ENCODE measurements around the gene MRS2.
"Not testable (repeated sequence)": the region's sequence is repeated elsewhere in the genome, so short reads cannot be mapped to it uniquely, and the experiment has no call there.

Gene MRS2

GRCh38 chr6:24414531-24414930 lies 11.8 kb downstream of the MRS2 start:
- H3K27me3 ChIP-seq (ENCODE audit: control insufficient read depth, insufficient read depth, low read length); H3K4me1 ChIP-seq (ENCODE audit: control insufficient read depth, low read depth, low read length); H3K9me3 ChIP-seq (ENCODE audit: control insufficient read depth, low read depth, low read length); H3K9ac ChIP-seq (ENCODE audit: low read length); H3K27ac ChIP-seq (ENCODE audit: low read length); H3K4me3 ChIP-seq (ENCODE audit: low read length): not testable (repeated sequence)
- peaks cover 84% of the 10 kb centered on the region for H3K36me3 ChIP-seq (ENCODE audit: control insufficient read depth, low read depth, low read length)

GRCh38 chr6:24415753-24416152 lies 13.0 kb downstream of the MRS2 start:
- peaks cover 84% of the 10 kb centered on the region for H3K36me3 ChIP-seq (ENCODE audit: control insufficient read depth, low read depth, low read length)
- H3K27ac ChIP-seq (ENCODE audit: low read length) = no peak overlapping the region
- no peak overlapping the region for H3K9ac ChIP-seq (ENCODE audit: low read length)
- H3K9me3 ChIP-seq (ENCODE audit: control insufficient read depth, low read depth, low read length) = no peaks in the 10 kb centered on the region
- H3K4me3 ChIP-seq (ENCODE audit: low read length) = no peak overlapping the region
- no peaks in the 10 kb centered on the region for H3K27me3 ChIP-seq (ENCODE audit: control insufficient read depth, insufficient read depth, low read length)
- no peaks in the 10 kb centered on the region for H3K4me1 ChIP-seq (ENCODE audit: control insufficient read depth, low read depth, low read length)

- H3K4me3 ChIP-seq (ENCODE audit: low read length) = no peak overlapping the region
- H3K4me1 ChIP-seq (ENCODE audit: control insufficient read depth, low read depth, low read length) = no peaks in the 10 kb centered on the region
- no peak overlapping the region for H3K9ac ChIP-seq (ENCODE audit: low read length)
- H3K36me3 ChIP-seq (ENCODE audit: control insufficient read depth, low read depth, low read length) = peaks cover 98% of the 10 kb centered on the region
- H3K27me3 ChIP-seq (ENCODE audit: control insufficient read depth, insufficient read depth, low read length) = no peaks in the 10 kb centered on the region
- H3K27ac ChIP-seq (ENCODE audit: low read length) = no peak overlapping the region
- no peaks in the 10 kb centered on the region for H3K9me3 ChIP-seq (ENCODE audit: control insufficient read depth, low read depth, low read length)
Observed at GRCh38 chr6:24419526-24419925, 16.8 kb downstream of the MRS2 start.

GRCh38 chr6:24425091-24425490 lies 22.4 kb downstream of the MRS2 start:
- H3K9me3 ChIP-seq (ENCODE audit: control insufficient read depth, low read depth, low read length) = no peaks in the 10 kb centered on the region
- no peaks in the 10 kb centered on the region for H3K27me3 ChIP-seq (ENCODE audit: control insufficient read depth, insufficient read depth, low read length)
- peaks cover 69% of the 10 kb centered on the region for H3K36me3 ChIP-seq (ENCODE audit: control insufficient read depth, low read depth, low read length)
- H3K27ac ChIP-seq (ENCODE audit: low read length) = no peak overlapping the region
- H3K9ac ChIP-seq (ENCODE audit: low read length) = no peak overlapping the region
- H3K4me1 ChIP-seq (ENCODE audit: control insufficient read depth, low read depth, low read length) = no peaks in the 10 kb centered on the region
- H3K4me3 ChIP-seq (ENCODE audit: low read length) = no peak overlapping the region

- Histone ChIP-seq H3K9me3 (ENCODE audit: control insufficient read depth, low read depth, low read length) (no peaks in the 10 kb centered on the region), H3K27me3 (ENCODE audit: control insufficient read depth, insufficient read depth, low read length) (no peaks in the 10 kb centered on the region), H3K4me3 (ENCODE audit: low read length) (no peak overlapping the region), H3K27ac (ENCODE audit: low read length) (no peak overlapping the region), H3K4me1 (ENCODE audit: control insufficient read depth, low read depth, low read length) (no peaks in the 10 kb centered on the region), H3K9ac (ENCODE audit: low read length) (no peak overlapping the region), H3K36me3 (ENCODE audit: control insufficient read depth, low read depth, low read length) (peaks cover 55% of the 10 kb centered on the region)
Observed at GRCh38 chr6:24426729-24427446, 24.2 kb downstream of the MRS2 start.

- Histone ChIP-seq H3K9ac (ENCODE audit: low read length) (no peak overlapping the region), H3K27ac (ENCODE audit: low read length) (no peak overlapping the region), H3K4me3 (ENCODE audit: low read length) (no peak overlapping the region), H3K27me3 (ENCODE audit: control insufficient read depth, insufficient read depth, low read length) (no peaks in the 10 kb centered on the region), H3K4me1 (ENCODE audit: control insufficient read depth, low read depth, low read length) (no peaks in the 10 kb centered on the region), H3K36me3 (ENCODE audit: control insufficient read depth, low read depth, low read length) (peaks cover 38% of the 10 kb centered on the region), H3K9me3 (ENCODE audit: control insufficient read depth, low read depth, low read length) (no peaks in the 10 kb centered on the region)
Observed at GRCh38 chr6:24428615-24429014, 25.9 kb downstream of the MRS2 start.

- Histone ChIP-seq H3K9ac (ENCODE audit: low read length) (no peak overlapping the region), H3K27ac (ENCODE audit: low read length) (no peak overlapping the region), H3K9me3 (ENCODE audit: control insufficient read depth, low read depth, low read length) (no peaks in the 10 kb centered on the region), H3K4me3 (ENCODE audit: low read length) (no peak overlapping the region), H3K27me3 (ENCODE audit: control insufficient read depth, insufficient read depth, low read length) (no peaks in the 10 kb centered on the region), H3K36me3 (ENCODE audit: control insufficient read depth, low read depth, low read length) (peaks cover 33% of the 10 kb centered on the region), H3K4me1 (ENCODE audit: control insufficient read depth, low read depth, low read length) (no peaks in the 10 kb centered on the region)
Observed at GRCh38 chr6:24429146-24429545, 26.4 kb downstream of the MRS2 start.

GRCh38 chr6:24430086-24430485 lies 27.4 kb downstream of the MRS2 start:
- Histone ChIP-seq H3K9me3 (ENCODE audit: control insufficient read depth, low read depth, low read length) (no peaks in the 10 kb centered on the region), H3K27me3 (ENCODE audit: control insufficient read depth, insufficient read depth, low read length) (no peaks in the 10 kb centered on the region), H3K36me3 (ENCODE audit: control insufficient read depth, low read depth, low read length) (peaks cover 23% of the 10 kb centered on the region), H3K9ac (ENCODE audit: low read length) (no peak overlapping the region), H3K4me3 (ENCODE audit: low read length) (no peak overlapping the region), H3K4me1 (ENCODE audit: control insufficient read depth, low read depth, low read length) (no peaks in the 10 kb centered on the region), H3K27ac (ENCODE audit: low read length) (no peak overlapping the region)

- Histone ChIP-seq H3K27me3 (ENCODE audit: control insufficient read depth, insufficient read depth, low read length) (no peaks in the 10 kb centered on the region), H3K4me1 (ENCODE audit: control insufficient read depth, low read depth, low read length) (no peaks in the 10 kb centered on the region), H3K9ac (ENCODE audit: low read length) (no peak overlapping the region), H3K4me3 (ENCODE audit: low read length) (no peak overlapping the region), H3K27ac (ENCODE audit: low read length) (no peak overlapping the region), H3K36me3 (ENCODE audit: control insufficient read depth, low read depth, low read length) (peaks cover 14% of the 10 kb centered on the region), H3K9me3 (ENCODE audit: control insufficient read depth, low read depth, low read length) (no peaks in the 10 kb centered on the region)
Observed at GRCh38 chr6:24431045-24431451, 28.3 kb downstream of the MRS2 start.

GRCh38 chr6:24432611-24433010 lies 29.9 kb downstream of the MRS2 start:
- Histone ChIP-seq H3K9ac (ENCODE audit: low read length) (no peak overlapping the region), H3K27me3 (ENCODE audit: control insufficient read depth, insufficient read depth, low read length) (no peaks in the 10 kb centered on the region), H3K36me3 (ENCODE audit: control insufficient read depth, low read depth, low read length) (peaks cover 4% of the 10 kb centered on the region), H3K27ac (ENCODE audit: low read length) (no peak overlapping the region), H3K9me3 (ENCODE audit: control insufficient read depth, low read depth, low read length) (no peaks in the 10 kb centered on the region), H3K4me3 (ENCODE audit: low read length) (no peak overlapping the region), H3K4me1 (ENCODE audit: control insufficient read depth, low read depth, low read length) (no peaks in the 10 kb centered on the region)

GRCh38 chr6:24436979-24437378 lies 34.2 kb downstream of the MRS2 start:
- no peaks in the 10 kb centered on the region for H3K36me3 ChIP-seq (ENCODE audit: control insufficient read depth, low read depth, low read length)
- no peaks in the 10 kb centered on the region for H3K27me3 ChIP-seq (ENCODE audit: control insufficient read depth, insufficient read depth, low read length)
- H3K4me3 ChIP-seq (ENCODE audit: low read length) = no peak overlapping the region
- H3K9me3 ChIP-seq (ENCODE audit: control insufficient read depth, low read depth, low read length) = no peaks in the 10 kb centered on the region
- no peak overlapping the region for H3K9ac ChIP-seq (ENCODE audit: low read length)
- no peaks in the 10 kb centered on the region for H3K4me1 ChIP-seq (ENCODE audit: control insufficient read depth, low read depth, low read length)
- no peak overlapping the region for H3K27ac ChIP-seq (ENCODE audit: low read length)

GRCh38 chr6:24439858-24440539 lies 37.3 kb downstream of the MRS2 start:
- Histone ChIP-seq H3K9ac (ENCODE audit: low read length) (no peak overlapping the region), H3K27ac (ENCODE audit: low read length) (no peak overlapping the region), H3K36me3 (ENCODE audit: control insufficient read depth, low read depth, low read length) (no peaks in the 10 kb centered on the region)

More at GRCh38 chr6:24439858-24440539, 37.3 kb downstream of the MRS2 start:
- Histone ChIP-seq H3K9me3 (ENCODE audit: control insufficient read depth, low read depth, low read length) (no peaks in the 10 kb centered on the region), H3K27me3 (ENCODE audit: control insufficient read depth, insufficient read depth, low read length) (no peaks in the 10 kb centered on the region), H3K4me3 (ENCODE audit: low read length) (no peak overlapping the region), H3K4me1 (ENCODE audit: control insufficient read depth, low read depth, low read length) (no peaks in the 10 kb centered on the region)
